MCF 10A (cell line): ENCODE results near the gene RGPD6. TPM values are rescaled to one million over a fixed set of nuclear protein-coding genes. Genes with fewer than 3 reads are reported as not detected.
"Not testable (repeated sequence)": the region's sequence is repeated elsewhere in the genome, so short reads cannot be mapped to it uniquely, and the experiment has no call there.

ENCODE experiments used
- BruUV-seq: library from RNA; stranded (reverse); fragments of 400-500 nt; replicated peaks from 2 replicates; lab custom pipeline; 2021; lab: Mats Ljungman, UMichigan
- CTCF ChIA-PET: fragments of 300-600 bp; sonication (Branson Sonifier 250); formaldehyde crosslinking; extraction: SDS; loops from one replicate; lab custom pipeline; 2021; ENCODE audit warnings: antibody characterized with exemption, inconsistent platforms; lab: Yijun Ruan, JAX
- POLR2A ChIA-PET: fragments of 300-600, 350-650 bp; sonication (Branson Sonifier 250); formaldehyde crosslinking; extraction: SDS; loops from one replicate; lab custom pipeline; 2020; ENCODE audit warnings: antibody characterized with exemption, inconsistent platforms; lab: Yijun Ruan, JAX
- DNase-seq: peaks from one replicate; pipeline ENCODE4 v3.0.0-alpha.2; 2018; ENCODE audit not compliant: unreplicated experiment
- H3K27ac Mint-ChIP-seq: one replicate; pipeline ENCODE4 v1.8.0; 2022; ENCODE audit warnings: mild to moderate bottlenecking, low read depth, mixed read lengths; ENCODE audit not compliant: unreplicated experiment
- H3K27me3 Mint-ChIP-seq: one replicate; pipeline ENCODE4 v1.8.0; 2022; ENCODE audit warnings: mixed read lengths; ENCODE audit not compliant: insufficient read depth, unreplicated experiment
- H3K36me3 Mint-ChIP-seq: one replicate; pipeline ENCODE4 v1.8.0; 2022; ENCODE audit warnings: mild to moderate bottlenecking, moderate library complexity, mixed read lengths; ENCODE audit not compliant: insufficient read depth, unreplicated experiment
- H3K4me1 Mint-ChIP-seq: one replicate; pipeline ENCODE4 v1.8.0; 2022; ENCODE audit warnings: mixed read lengths; ENCODE audit not compliant: insufficient read depth, unreplicated experiment
- H3K4me3 Mint-ChIP-seq: one replicate; pipeline ENCODE4 v1.8.0; 2022; ENCODE audit warnings: mild to moderate bottlenecking, moderate library complexity, mixed read lengths; ENCODE audit not compliant: unreplicated experiment
- H3K9me3 Mint-ChIP-seq: one replicate; pipeline ENCODE4 v1.8.0; 2022; ENCODE audit warnings: mixed read lengths; ENCODE audit not compliant: unreplicated experiment
- intact Hi-C: fragments of 100-400 bp; cut with micrococcal nuclease; formaldehyde crosslinking; loops from 2 replicates; pipeline ENCODE4 v1.14.1; 2022
- total RNA-seq: library from RNA; stranded (reverse); gene quantifications from 2 replicates; pipeline ENCODE4 v1.2.3, GENCODE V29; 2022

The RGPD6 gene
- total RNA-seq, 1 experiment from 2014 or later, result 21.0 TPM

DNA sequence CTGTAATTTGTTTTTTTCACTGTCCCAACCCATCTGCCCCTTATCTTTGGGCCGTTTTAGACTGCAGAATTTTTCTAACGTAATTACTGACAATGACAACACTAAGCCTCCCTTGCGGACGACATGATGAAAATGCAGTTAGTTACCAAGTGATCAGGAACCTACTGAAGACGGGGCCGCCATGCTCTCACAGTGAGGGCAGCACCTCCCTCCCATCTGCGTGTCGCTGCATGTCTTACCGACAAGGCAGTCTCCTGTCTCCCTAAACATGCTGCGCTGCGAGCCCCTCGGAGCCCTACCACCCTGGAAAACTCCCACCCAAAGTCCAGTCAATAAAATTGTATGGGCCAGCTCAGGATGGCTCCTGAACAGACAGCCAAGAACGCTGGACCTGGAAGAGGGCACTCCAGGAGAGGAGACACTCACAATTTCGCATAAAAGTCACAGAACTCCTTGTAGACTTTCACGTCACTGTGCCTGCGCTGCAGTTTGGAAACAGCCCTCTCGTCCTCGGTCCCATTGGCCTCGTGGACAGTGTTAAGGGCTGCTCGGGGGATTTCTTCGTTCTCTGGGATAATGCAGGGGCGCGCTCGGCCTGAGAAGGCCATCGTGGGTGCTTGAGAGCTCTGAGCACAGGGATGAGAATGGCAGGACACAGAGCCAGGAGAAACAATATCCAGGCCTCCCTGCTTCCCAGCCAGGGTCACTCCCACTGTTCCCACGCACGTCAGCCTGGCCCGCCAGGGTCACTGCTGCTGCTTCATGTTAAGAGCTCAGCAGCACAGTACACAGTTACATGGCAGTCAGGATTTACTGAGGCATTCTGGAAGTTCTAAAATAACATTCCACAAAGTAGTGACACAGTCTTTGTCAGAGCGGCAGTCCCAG is 104.6 kb downstream of the RGPD6 start, which contains the start of gene LIMS4:
Gene LIMS4 (minus strand): TSS at position 646 of the 888 bp plus-strand sequence. CDS start 38 bp downstream, at position 608.
- H3K4me3 Mint-ChIP-seq, H3K4me1 Mint-ChIP-seq, CTCF ChIA-PET, H3K36me3 Mint-ChIP-seq, BruUV-seq, H3K9me3 Mint-ChIP-seq, H3K27me3 Mint-ChIP-seq, POLR2A ChIA-PET, intact Hi-C loops, H3K27ac Mint-ChIP-seq, DNase-seq: not testable (repeated sequence)

DNA sequence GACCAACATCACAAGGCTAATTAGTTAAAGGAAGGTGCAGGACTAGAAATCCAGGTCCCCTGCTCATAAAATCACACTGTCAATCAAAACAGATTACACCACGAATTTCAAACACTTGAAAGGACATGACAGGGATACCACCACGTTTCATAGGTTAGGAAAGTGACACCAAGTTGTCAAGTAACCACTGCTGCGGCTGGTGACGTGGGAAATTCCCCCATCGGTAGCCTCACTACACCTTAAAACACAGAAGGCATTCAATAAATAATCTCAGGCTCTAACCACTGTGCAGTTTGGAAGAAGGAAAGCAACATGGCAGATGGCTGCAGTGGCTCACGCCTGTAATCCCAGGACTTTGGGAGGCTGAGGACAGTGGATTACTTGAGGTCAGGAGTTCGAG is 108.1 kb downstream of the RGPD6 start:
- intact Hi-C loops, H3K9me3 Mint-ChIP-seq, H3K4me3 Mint-ChIP-seq, H3K36me3 Mint-ChIP-seq, DNase-seq, H3K27ac Mint-ChIP-seq, BruUV-seq, CTCF ChIA-PET, POLR2A ChIA-PET, H3K4me1 Mint-ChIP-seq, H3K27me3 Mint-ChIP-seq: not testable (repeated sequence)

DNA sequence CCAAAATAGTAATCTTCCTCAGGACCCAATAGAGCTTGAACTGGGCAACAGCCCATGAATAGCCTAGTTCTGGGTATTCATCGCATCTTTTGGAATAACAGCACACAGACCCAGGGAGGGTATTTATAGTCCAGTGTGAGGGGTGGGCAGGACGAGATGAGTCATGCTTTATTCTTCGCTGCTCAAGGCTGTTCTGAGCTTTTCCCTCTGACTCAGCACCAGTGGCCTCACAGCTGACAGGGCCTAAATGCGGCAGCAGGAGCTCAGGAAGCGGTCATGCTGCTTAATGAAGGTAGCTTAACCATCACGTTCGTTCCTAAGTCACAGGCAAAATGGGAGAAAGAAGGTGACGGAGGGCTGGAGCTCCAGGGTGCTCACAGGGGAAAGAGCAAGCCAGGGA is 111.7 kb downstream of the RGPD6 start:
- H3K27ac Mint-ChIP-seq, BruUV-seq, H3K36me3 Mint-ChIP-seq, H3K4me1 Mint-ChIP-seq, H3K9me3 Mint-ChIP-seq, intact Hi-C loops, H3K27me3 Mint-ChIP-seq, H3K4me3 Mint-ChIP-seq, DNase-seq, POLR2A ChIA-PET, CTCF ChIA-PET: not testable (repeated sequence)

Other genes starting within 250 kb of the RGPD6 start
- gene LIMS4, start 104.4 kb downstream of the RGPD6 start, total RNA-seq, result 1.5 and 1.7 TPM in 2 replicates
- 23.0 and 25.5 TPM in 2 replicates for gene BUB1, start 100.8 kb upstream of the RGPD6 start, total RNA-seq
- not detected in 2 replicates for gene ACOXL, start 155.4 kb upstream of the RGPD6 start, total RNA-seq